ENCODE measurements around the gene CACNA1C.

CACNA1C gene

DNA sequence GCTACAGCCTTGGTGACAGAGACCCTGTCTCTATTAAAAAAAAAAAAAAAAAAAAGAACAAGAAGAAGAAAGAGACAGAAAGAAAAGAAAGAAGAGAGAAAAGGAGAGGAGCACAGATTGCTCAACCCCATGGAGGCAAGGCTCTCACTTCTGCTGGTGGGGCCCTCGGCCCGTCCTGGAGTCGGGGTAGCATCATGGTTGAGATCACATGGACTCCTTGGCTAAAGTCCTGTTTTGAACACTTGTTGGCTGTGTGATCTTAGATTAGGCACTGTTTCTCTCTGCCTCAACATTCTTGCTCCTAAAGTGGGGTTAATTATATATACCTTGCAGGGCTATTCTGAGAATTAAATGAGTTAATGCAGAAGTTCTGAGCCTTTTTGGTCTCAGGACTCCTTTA lies 207.7 kb downstream of the CACNA1C start:
- no peak for FAIRE-seq

- FAIRE-seq: no peak
Measured at GRCh38 chr12:2261708-2262107, 208.9 kb downstream of the CACNA1C start.

GRCh38 chr12:2262449-2262848 lies 209.7 kb downstream of the CACNA1C start:
- no peak for FAIRE-seq

GRCh38 chr12:2263901-2264300 lies 211.1 kb downstream of the CACNA1C start:
- FAIRE-seq: no peak

DNA sequence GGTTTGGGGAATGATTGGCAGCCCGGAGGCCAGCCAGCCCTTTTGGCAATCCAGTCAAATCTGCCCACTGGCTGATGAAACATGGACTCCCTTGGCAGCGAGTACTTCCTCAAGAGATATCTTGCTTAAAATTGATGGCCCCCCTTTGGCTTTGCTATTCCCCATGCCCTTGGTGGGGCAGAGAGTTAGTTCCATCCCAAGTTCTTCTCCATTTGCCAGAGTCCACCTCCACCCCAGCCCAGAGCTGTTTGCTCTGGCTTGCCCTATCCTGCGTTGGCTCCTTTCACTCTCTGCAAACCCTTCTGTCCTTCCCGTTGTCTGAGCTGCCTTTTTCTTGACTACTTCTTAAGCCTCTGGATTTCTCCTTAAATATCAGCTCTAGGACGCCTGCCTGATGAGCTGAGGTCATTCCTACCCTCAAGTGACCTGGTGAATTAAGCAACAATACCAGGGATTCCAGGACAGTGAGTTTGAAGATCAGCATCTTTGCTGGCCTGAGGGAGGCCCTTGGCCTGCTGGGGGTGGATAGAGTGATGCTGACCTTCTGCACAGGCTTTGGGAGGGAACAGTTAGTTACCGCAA lies 212.0 kb downstream of the CACNA1C start:
- no peak for FAIRE-seq

GRCh38 chr12:2265461-2266167 lies 212.8 kb downstream of the CACNA1C start:
- no peak for FAIRE-seq

- FAIRE-seq: no peak
Measured at GRCh38 chr12:2266666-2267620, 214.2 kb downstream of the CACNA1C start.

GRCh38 chr12:2267703-2268470 lies 215.1 kb downstream of the CACNA1C start:
- FAIRE-seq: no peak

DNA sequence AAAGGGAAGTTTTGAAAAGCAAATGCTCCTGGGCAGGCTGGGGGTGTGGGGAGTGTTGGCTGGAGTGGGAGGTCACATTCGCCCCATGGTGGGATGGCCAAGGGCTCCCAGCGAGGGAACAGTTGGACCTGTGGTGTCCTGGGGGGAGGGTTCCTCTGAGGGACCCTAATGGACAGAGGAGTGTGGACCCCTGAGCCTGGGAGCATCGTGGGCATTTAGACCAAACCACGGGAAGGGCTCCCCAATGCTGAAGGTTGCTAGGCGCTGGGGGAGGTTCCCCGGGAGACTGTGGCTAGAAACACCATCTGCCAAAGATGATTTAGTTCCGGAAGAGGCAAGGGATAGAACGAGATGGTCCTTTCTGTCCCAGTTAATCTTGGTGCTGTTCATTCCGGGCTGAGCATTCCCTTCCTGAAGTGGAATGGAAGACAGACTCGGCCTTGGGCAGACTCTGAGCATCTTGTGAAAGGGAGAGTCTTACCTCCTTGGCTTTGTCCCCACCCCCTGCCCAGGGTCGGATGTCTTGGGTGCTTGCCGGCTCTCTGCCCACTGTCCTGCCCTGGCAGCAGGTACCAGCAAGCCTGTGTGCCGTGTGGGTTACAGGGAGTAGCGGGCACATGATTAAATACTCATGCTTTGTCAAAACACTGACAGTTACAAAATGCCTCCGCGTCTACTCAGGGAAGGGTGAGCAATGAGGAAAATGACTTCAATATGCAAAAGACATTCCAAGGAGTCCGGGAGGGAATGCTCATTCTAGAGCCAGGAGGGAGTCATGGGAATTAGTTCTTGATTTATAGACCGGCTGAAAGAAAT lies 215.9 kb downstream of the CACNA1C start:
- no peak for FAIRE-seq

DNA sequence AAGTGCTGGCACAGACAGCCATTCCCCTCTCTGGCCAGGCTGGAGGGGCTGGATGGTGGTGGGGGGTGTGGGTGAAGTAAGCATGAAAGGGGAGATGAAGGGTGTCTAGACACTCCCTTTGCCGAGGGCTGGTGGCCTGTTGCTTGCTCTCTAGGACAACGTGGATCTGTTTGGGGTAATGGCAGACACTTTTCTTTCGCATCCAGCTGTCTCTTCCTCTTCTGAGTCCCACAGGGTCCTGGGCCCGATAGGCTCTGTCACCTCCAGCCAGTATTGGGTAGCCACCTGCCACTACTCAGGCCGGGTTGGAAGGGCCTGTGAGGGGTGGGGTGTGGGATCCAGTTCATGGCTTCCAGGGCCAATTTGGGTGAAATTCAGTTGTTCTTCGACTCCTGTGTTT lies 218.1 kb downstream of the CACNA1C start:
- FAIRE-seq: no peak

- FAIRE-seq: no peak
Measured at GRCh38 chr12:2271961-2272360, 219.2 kb downstream of the CACNA1C start.

DNA sequence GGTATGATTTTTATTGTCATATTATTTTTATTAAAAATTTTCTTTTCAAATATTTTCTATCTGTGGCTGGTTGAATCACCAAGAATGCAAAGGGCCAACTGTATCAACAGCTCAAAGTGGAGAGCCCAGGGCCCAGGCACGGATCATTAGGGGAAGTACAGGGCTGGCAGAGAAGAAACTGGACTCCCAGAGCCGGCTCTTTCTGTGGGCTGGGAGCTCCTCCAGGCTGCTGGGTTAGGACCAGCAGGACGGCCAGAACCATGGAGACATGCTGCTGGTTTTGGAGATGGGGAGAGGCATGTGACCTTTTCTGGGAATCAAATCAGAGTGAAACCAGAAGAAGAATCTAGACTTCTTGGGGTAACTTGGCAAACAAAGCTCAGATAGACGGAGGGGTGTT lies 220.5 kb downstream of the CACNA1C start:
- FAIRE-seq: no peak

DNA sequence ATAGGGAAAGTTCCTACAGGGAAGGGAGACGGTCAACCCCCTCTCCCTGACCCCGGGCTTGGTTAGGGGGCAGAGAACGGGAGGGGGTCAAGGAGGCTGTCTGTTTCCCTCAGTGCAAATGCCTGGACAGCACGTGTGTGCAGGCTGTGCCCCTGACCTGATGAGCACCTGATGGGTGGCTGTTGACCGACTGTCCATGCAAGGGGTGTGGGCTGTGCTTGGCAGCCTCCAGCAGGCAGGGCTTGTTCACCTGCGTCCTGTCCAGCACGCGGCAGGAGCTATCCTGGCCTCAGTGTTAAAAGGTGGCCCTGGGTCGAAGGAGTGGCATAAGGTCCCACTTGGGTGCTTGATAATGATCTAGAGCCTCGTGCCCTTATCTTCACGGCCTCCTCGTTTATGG lies 221.0 kb downstream of the CACNA1C start:
- no peak for FAIRE-seq

- no peak for FAIRE-seq
Measured at GRCh38 chr12:2274733-2275132, 221.9 kb downstream of the CACNA1C start.

DNA sequence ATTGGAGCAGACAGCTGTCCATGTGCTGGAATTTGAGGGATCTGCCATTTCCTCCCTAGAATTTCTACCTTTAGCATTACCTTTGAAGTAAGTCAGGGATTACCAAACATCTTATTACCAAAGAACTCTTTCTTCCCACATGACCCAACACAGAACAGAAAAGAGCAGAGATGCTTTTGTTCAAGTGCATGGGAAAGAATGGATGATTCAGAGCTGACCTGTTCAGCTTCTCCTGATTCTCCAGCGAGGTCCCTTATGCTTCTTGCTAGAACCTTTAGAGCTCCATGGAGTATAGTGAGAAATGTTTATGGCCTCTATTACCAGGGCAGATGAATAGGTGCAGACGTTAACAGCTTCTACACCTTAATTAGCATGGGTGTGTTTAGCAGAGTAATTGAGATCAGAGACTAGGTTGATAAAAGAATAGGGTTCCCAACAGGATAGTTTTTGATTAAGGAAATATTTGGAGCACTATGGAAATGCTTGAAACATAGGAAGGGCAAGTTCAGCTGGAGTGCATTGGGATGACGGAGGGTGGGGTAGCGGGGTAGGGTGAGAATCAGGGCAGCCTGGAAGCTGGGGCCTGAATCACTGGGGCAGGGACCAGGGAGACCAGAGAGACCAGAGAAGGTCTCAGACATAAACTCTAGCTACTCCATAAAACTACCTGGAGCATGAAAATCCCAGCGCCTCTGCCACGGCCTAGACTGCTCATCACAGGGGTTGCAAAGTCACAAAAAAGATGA lies 223.7 kb downstream of the CACNA1C start:
- FAIRE-seq: no peak

DNA sequence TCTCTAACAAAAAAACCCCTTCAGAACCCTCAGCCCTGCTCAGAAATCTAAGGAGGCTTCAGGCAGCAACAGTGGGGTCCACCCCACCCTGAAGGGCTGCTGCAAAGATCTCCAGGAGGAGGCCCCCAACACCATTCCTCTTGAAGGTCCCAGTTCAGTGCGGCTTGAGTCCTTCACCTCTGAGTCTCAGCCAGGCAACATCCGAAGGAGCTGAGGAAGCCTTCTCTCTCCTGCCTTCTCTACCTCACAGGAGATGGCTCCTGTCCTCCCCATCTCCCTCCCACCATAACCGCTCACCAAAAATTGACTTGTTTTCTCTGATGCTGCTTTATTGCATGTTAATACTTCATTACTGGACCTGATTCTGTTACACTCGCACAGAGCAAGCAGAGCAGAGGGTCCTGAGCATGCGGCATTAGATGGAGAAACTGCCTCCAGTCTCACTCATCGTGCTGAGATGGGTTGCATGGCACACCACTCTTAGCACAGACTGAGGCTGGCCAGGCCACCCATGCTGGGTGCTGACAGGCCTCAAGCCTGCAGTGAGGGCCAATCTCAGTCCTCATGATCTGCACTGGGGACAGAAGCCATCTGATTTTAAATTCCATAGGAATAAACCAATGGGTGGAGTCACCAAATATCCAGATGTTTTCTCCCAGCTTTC lies 224.8 kb downstream of the CACNA1C start:
- FAIRE-seq: no peak

DNA sequence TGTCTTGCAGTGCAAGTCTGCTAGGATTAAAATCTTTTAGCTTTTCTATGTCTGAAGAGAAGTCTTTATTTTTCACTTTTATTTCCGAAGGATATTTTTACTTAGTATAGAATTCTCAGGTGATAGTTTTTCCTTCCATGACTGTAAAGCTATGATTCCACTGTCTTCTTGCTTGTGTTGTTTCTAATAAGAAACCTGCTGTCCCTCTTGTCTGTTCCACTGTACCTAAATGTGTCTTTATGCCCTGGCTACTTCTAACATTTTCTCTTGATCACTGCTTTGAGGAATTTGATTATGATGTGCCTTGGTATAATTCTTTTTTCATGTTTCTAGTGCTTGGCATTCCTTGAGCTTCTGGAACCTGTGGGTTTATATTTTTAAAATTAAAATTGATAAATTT lies 228.7 kb downstream of the CACNA1C start:
- FAIRE-seq: no peak

GRCh38 chr12:2282318-2282717 lies 229.5 kb downstream of the CACNA1C start:
- no peak for FAIRE-seq

- FAIRE-seq: no peak
Measured at GRCh38 chr12:2283480-2283879, 230.7 kb downstream of the CACNA1C start.

DNA sequence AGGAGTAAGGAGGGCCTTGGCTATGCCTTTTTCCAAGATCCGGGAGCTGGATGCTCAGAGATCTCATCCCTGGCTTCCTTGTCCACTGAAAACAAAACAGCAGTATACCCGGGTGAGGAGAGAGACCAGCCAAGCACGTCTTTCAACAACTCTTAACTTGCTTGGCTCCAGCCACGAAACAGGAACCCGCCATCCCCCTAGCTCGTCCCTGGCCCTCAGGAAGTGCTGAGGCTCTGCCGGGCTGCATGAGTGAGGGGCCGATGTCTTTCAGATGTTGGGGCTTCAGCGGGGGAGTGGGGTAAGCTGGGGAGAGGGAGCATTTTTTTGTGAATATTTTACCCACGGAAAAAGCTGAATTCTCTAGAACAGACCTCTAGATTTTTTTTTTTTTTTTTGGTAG lies 231.1 kb downstream of the CACNA1C start:
- FAIRE-seq: no peak

DNA sequence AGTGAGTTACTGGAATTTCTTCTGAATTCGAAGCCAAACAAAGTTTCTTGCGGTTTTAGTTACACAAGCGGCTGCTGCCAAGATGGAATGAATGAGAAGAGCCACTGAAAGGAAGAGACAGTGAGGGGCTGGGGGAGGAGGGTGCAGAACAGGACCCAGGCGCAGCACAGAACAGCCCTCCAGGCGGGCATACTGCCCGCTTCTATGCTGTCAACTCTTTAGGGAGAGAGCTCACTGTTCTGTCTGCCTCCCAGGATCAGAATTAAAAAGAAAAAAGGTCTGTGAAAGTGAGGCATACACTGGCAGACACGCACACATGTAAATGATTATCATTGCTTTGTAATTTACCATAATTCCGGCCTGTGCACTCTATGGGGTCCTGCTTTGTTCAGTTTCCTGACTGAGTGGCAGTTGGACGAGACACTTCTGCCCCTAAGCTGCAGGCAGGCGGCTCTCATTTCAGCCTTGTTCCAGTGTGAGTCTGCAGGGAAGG lies 231.6 kb downstream of the CACNA1C start:
- FAIRE-seq: no peak

Data from G401.6 (cell line).